Activated naive CD8-positive, alpha-beta T cell treated with anti-CD3 and anti-CD28 coated beads for 36 hours (primary cell): ENCODE measurements around the gene SLC44A1. TPM values are rescaled to one million over a fixed set of nuclear protein-coding genes. Genes with fewer than 3 reads are reported as not detected.
A peak's percentile ranks its signal among the peaks of the same experiment; 100 is the strongest.

Experiments
- DNase-seq: peaks from one replicate; pipeline ENCODE4 v3.0.0; 2021
- H3K27ac Mint-ChIP-seq: one replicate; pipeline ENCODE4 v1.8.0; 2022; ENCODE audit warnings: mild to moderate bottlenecking, moderate library complexity, mixed read lengths
- H3K27me3 Mint-ChIP-seq: one replicate; pipeline ENCODE4 v1.8.0; 2022; ENCODE audit warnings: mild to moderate bottlenecking, mixed read lengths
- H3K36me3 Mint-ChIP-seq: one replicate; pipeline ENCODE4 v1.8.0; 2021; ENCODE audit warnings: mild to moderate bottlenecking, mixed read lengths
- H3K4me1 Mint-ChIP-seq: one replicate; pipeline ENCODE4 v1.8.0; 2021; ENCODE audit warnings: mixed read lengths
- H3K4me3 Mint-ChIP-seq: one replicate; pipeline ENCODE4 v1.8.0; 2022; ENCODE audit warnings: mild to moderate bottlenecking, moderate library complexity, mixed read lengths
- H3K9me3 Mint-ChIP-seq: one replicate; pipeline ENCODE4 v1.8.0; 2022; ENCODE audit warnings: mixed read lengths
- total RNA-seq, 2 experiments: library from RNA; stranded (reverse); gene quantifications; one replicate each; pipeline ENCODE4 v1.2.3, GENCODE V29; 2021

Gene SLC44A1
- total RNA-seq, 2 experiments from 2014 or later = 7.4 to 7.5 TPM

DNA sequence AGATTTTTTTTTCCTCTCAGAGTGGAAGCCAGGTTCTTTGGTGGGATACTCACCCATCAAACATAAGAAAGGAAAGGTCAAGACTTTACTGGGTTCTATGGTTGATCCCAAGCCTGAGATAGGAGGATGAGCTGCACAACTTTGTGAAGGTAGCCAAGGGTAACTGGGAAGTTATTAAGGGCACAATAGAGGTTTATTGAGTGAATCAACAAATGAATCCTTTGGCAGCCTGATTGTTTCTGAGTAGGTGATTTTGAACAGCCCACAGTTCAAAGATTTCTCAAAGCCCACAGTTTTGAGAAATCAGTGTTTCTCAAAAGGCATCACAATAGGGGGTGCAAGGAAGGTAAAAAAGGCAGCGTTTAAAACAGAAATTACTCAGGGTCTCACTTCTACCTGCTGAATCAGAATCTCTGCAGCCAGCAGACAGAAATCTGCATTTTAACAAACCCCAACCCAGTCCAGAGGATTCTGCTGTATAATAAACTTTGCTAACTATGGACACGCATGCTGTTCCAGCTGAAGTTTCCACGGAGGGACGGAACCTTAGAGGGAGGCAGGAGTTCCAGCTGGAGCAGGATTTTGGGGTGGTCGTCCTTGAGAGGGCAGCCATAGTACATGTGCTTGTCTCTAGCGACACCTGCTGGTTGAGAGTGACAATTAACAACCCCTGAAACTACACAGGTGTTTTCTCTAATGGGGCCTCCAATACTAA lies 170.7 kb downstream of the SLC44A1 start:
- Mint-ChIP-seq H3K27ac (no peak overlapping the region), H3K36me3 (no peaks in the 10 kb centered on the region), H3K27me3 (peaks cover 38% of the 10 kb centered on the region), H3K9me3 (peaks cover 11% of the 10 kb centered on the region), H3K4me3 (no peak overlapping the region), H3K4me1 (no peaks in the 10 kb centered on the region)
- peak; percentile 44 for DNase-seq

DNA sequence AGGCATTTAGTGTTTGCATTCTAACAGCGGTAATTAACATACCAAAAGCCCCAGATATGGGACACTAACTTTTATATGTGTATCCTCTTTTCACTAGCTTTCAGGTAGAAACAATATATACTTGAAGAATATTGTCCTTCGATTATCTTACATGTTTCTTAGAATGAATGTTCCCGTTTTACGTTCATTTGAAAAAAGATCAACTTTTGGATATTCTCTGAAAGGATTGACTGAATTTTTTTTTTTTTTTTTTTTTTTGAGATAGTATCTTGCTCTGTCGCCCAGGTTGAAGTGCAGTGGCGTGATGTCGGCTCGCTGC lies 171.2 kb downstream of the SLC44A1 start:
- H3K9me3 Mint-ChIP-seq = peaks cover 9% of the 10 kb centered on the region
- no peak for DNase-seq
- H3K36me3 Mint-ChIP-seq = no peaks in the 10 kb centered on the region
- no peaks in the 10 kb centered on the region for H3K4me1 Mint-ChIP-seq
- no peak overlapping the region for H3K27ac Mint-ChIP-seq
- H3K4me3 Mint-ChIP-seq = no peak overlapping the region
- H3K27me3 Mint-ChIP-seq = peaks cover 35% of the 10 kb centered on the region

DNA sequence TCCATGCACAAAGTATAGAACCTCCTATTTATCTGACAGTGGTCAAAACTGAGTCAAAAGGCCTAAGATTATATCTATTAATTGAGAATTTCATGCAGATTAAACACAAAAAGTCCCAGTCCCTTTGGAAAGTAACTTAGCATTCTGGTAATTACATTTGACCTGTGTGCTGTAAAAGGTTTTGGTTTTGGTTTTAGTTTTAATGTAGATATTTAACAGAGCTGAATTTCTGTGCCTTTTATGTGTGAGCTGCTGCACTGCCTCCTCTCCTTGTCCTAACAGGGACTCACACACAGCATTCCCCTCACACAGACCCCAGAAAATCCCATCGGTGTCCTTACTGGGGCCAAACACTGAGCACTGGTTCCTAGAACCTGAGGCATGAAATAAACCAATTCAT lies 172.4 kb downstream of the SLC44A1 start:
- no peak for DNase-seq
- peaks cover 2% of the 10 kb centered on the region for H3K9me3 Mint-ChIP-seq
- H3K27ac Mint-ChIP-seq = no peak overlapping the region
- H3K4me3 Mint-ChIP-seq = no peak overlapping the region
- peaks cover 26% of the 10 kb centered on the region for H3K27me3 Mint-ChIP-seq
- H3K4me1 Mint-ChIP-seq = no peaks in the 10 kb centered on the region
- no peaks in the 10 kb centered on the region for H3K36me3 Mint-ChIP-seq

DNA sequence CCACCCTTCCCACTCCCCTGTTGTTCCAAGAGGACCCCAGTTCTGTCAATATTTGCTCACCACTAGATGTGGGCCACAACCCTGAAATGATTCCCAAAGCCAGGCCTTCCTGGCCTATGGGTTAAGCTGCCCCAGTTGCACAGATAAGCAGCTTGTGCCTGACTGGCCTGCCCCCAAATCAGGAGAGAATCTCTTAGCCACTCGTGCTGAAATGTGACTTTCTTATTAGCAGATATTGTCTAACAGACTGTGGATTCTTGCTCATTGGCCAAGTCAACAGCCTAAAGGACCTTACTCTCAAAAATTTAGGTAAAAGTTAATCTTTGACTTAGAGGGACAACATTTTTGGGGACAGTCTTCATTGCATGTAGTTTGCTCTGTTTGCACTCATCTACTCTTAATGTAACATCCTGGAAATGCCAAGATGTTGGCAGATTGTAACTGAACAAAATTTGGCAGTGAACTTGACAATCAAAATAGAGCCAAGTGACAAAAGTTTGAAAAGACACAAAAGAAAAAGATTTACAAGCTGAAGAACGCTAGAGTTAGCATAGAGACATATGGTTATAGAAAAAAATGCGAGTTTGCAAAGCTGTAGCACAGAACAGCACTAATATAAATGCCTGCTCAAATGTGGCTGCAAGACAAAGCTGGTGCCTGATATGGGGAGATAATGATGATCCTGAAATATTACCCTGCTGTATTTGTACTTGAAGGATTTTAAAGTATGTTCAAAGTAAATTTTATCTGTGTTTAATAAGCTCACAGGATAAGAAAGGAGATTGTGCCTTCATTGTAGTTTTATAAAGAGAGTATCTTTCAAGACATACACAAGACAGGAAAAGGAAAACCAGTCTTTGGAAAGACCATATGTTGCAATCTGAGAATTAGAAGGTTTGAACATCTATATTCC lies 174.4 kb downstream of the SLC44A1 start:
- H3K4me1 Mint-ChIP-seq = no peaks in the 10 kb centered on the region
- no peak overlapping the region for H3K4me3 Mint-ChIP-seq
- H3K27me3 Mint-ChIP-seq = peaks cover 16% of the 10 kb centered on the region
- H3K36me3 Mint-ChIP-seq = no peaks in the 10 kb centered on the region
- no peak for DNase-seq
- H3K9me3 Mint-ChIP-seq = no peaks in the 10 kb centered on the region
- no peak overlapping the region for H3K27ac Mint-ChIP-seq

DNA sequence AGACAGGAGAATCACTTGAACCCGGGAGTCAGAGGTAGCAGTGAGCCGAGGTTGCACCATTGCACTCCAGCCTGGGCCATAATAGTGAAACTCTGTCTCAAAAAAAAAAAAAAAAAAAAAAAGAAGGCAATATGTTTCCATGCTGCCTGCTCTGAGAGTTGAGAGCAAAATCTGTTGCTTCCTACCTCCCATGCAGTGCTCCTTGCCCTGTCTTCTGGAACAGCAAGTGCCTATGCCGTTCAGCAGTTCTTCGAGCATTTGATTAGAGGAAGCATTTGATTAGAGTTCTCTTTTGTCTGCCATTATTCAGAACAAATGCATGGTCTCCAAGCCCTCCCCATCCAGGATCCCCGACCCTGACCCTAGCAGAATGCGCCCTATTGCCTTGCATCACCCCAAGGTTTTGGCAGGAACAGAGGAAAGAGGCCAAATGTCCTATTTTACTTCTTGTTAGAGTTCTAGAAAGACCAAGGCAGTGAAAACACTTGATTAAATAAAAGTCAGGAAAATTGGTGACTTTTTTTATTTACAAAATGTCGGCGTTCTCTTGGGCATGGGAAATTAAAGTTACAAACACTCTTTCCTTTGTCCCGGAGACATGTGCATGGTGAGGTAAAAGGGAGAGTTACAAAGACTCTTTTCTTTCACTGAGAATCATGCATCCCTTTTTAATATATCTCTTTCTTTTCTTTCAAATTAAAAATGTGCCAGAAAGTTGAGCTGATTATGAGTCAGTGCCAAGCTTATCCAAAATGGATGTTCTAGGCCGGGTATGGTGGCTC lies 175.6 kb downstream of the SLC44A1 start:
- H3K4me1 Mint-ChIP-seq = no peaks in the 10 kb centered on the region
- no peaks in the 10 kb centered on the region for H3K36me3 Mint-ChIP-seq
- peaks cover 8% of the 10 kb centered on the region for H3K27me3 Mint-ChIP-seq
- DNase-seq = no peak
- H3K4me3 Mint-ChIP-seq = no peak overlapping the region
- H3K9me3 Mint-ChIP-seq = no peaks in the 10 kb centered on the region
- no peak overlapping the region for H3K27ac Mint-ChIP-seq

DNA sequence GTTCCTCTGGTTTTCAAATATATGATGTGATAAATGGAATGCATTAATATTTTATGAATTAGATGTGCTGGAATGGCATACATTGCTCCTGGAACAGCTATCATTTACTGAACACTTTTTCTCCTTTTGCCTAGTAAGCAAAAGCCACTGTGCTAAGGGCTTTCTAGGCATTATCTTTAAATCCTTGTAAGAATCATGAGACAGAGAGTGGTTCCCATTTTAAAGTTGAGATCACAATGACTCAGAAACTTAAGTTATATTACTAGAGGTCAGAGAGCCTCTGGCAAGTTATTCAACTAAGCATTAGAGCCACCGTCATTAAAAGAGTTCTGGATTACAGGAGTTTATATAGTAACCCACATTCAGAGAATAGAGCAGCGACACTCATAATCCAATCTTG lies 176.7 kb downstream of the SLC44A1 start:
- H3K9me3 Mint-ChIP-seq = no peaks in the 10 kb centered on the region
- H3K27ac Mint-ChIP-seq = no peak overlapping the region
- H3K27me3 Mint-ChIP-seq = peaks cover 3% of the 10 kb centered on the region
- no peaks in the 10 kb centered on the region for H3K36me3 Mint-ChIP-seq
- DNase-seq = no peak
- no peak overlapping the region for H3K4me3 Mint-ChIP-seq
- H3K4me1 Mint-ChIP-seq = no peaks in the 10 kb centered on the region

DNA sequence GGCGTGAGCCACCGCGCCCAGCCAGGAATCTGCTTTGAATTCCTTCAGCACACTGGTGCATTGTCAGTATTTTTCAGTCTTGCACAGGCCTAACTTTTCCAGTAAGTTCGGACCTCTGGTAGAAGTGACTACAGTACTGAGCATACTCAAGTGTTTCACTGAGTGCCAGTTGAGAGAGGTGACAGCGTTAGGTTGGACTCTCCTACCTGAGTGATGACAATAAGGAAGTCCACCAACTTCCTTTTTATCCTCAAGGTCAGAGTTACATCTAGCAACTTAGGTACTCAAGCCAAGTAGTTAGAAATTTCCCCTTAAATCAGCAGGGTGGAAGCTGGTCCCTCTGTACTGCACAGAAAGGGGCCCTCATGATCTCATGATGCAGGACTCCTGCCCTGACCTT lies 177.4 kb downstream of the SLC44A1 start:
- H3K4me1 Mint-ChIP-seq = no peaks in the 10 kb centered on the region
- no peak for DNase-seq
- H3K27me3 Mint-ChIP-seq = peaks cover 3% of the 10 kb centered on the region
- no peaks in the 10 kb centered on the region for H3K36me3 Mint-ChIP-seq
- no peaks in the 10 kb centered on the region for H3K9me3 Mint-ChIP-seq
- H3K4me3 Mint-ChIP-seq = no peak overlapping the region
- H3K27ac Mint-ChIP-seq = no peak overlapping the region

DNA sequence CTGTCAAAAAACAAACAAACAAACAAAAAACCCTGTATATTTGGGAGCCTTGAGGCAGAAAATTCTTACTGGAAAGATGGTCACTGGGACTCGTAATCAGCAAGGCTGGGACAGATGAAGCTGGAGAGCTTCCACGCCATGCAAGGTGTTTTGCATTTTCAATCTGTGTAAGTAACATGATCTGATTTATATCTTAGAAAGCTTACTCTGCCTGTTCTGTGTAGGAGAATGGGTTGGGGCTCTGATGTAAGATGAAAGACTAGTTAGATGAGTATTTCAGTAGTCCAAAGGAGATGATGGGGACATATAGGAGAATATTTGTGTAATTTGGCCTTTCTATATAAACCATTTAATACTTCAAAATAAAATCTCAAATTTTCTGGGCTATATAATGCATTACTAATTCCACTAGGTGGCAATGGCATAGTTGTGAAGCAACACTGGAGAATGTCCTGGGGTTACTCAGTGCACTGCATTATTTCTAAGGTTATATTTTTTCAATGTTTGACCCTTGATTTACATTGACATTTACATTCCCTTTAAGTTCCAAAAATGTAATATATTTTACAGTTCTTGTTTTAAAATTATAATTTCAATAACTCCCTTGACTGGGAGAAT lies 181.5 kb downstream of the SLC44A1 start:
- H3K4me1 Mint-ChIP-seq = no peaks in the 10 kb centered on the region
- H3K36me3 Mint-ChIP-seq = no peaks in the 10 kb centered on the region
- H3K9me3 Mint-ChIP-seq = no peaks in the 10 kb centered on the region
- no peak overlapping the region for H3K4me3 Mint-ChIP-seq
- no peak overlapping the region for H3K27ac Mint-ChIP-seq
- peaks cover 3% of the 10 kb centered on the region for H3K27me3 Mint-ChIP-seq
- DNase-seq = no peak

DNA sequence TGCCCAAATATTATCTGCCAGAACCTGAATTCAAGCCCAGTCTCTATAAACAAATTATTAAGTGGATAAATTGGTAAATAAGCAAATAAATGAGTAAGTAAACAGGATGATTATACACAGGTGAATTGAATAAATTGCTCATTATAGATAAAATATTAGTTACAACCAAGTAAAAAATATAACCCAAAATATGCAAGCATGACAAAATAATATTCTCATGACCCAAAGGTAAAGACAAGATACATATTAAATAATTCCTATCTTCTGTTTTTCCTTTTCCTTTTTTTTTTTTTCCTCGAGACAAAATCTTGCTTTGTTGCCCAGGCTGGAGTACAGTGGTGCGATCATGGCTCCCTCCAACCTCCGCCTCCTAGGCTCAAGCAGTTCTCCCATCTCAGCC lies 182.2 kb downstream of the SLC44A1 start:
- H3K4me3 Mint-ChIP-seq = no peak overlapping the region
- H3K27ac Mint-ChIP-seq = no peak overlapping the region
- no peaks in the 10 kb centered on the region for H3K36me3 Mint-ChIP-seq
- H3K4me1 Mint-ChIP-seq = no peaks in the 10 kb centered on the region
- peaks cover 3% of the 10 kb centered on the region for H3K27me3 Mint-ChIP-seq
- no peak for DNase-seq
- no peaks in the 10 kb centered on the region for H3K9me3 Mint-ChIP-seq

DNA sequence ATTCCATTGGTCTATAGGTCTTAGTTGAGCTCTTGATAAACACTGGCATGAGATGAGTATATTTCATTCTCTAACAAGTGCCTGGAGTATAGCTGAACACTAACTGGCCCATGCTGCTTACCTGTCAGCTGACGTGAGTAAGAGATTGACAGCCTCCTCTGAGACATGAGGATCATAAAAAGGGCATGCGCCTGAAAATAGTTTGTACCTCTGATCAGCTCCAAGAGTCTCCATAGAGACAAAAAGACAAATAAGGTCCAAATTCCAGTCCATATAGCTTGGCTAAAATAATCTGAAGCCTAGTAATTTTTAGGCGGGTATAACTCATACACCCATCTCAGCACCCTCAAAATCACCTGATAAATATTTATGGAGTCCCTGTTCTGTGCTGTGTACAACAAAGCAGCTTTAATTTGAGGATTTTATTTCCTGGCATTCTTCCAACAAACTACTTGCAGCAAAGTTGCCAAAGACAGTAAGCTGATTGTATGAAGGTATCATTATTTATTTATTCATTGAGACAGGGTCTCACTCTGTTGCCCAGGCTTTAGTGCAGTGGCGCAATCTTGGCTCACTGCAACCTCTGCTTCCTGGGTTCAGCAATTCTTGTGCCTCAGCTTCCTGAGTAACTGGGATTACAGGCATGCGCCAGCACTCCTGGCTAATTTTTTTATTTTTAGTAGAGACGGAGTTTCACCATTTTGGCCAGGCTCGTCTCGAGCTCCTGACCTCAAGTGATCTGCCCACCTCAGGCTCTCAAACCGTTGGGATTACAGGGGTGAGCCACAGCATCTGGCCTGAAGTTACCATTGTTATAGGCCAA lies 187.2 kb downstream of the SLC44A1 start:
- Mint-ChIP-seq H3K36me3 (no peaks in the 10 kb centered on the region), H3K27me3 (no peaks in the 10 kb centered on the region), H3K4me3 (no peak overlapping the region), H3K27ac (no peak overlapping the region), H3K4me1 (no peaks in the 10 kb centered on the region), H3K9me3 (no peaks in the 10 kb centered on the region)
- DNase-seq = no peak

DNA sequence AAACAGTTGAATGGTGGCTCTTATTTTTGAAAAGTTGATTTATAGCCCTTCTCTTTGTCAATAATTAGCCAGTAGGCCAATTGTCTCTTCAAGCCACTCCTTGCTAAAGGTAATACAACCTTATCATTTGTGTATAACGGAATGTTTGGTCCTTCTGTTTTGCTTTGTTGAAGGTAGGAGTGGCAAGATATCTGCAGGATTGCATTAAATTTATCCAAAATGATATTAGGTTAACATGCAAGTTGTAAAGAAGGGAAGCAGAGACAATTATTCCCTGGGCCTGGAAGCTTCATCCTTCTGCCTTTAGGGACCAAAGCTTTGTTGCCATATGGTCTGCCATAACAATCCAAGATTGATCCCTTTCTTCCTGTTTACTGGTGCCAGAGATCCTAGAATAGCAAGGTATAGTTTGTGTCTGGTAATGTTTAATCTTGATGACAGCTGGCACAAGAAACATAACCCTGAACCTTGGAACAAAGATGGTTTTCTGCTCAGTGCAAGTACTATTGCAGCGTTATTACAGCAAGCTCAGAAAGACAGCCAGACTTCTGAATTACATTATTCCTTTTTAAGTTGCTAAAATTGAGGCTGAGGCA lies 187.9 kb downstream of the SLC44A1 start:
- Mint-ChIP-seq H3K27me3 (no peaks in the 10 kb centered on the region), H3K4me1 (no peaks in the 10 kb centered on the region), H3K27ac (no peak overlapping the region), H3K9me3 (no peaks in the 10 kb centered on the region), H3K36me3 (no peaks in the 10 kb centered on the region), H3K4me3 (no peak overlapping the region)
- DNase-seq = no peak

DNA sequence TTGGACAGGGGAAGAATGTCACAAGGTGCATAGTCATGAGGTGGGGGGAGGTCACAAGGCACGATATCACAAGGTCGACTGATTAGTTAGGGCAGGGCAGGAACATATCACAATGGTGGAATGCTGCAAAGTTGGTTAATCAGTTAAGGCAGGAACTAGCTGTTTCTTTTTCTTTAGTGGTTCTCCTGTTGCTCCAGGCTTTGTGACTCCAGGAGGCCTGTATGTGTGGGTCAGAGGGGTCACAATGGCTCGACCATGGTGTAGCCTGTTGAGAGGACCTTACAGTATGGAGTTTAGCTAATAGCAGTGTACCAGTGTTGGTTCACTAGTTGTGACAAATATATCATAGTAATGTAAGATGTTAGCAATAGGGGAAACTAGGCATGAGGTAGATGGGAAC lies 191.0 kb downstream of the SLC44A1 start:
- H3K4me3 Mint-ChIP-seq = no peak overlapping the region
- H3K36me3 Mint-ChIP-seq = no peaks in the 10 kb centered on the region
- H3K4me1 Mint-ChIP-seq = no peaks in the 10 kb centered on the region
- DNase-seq = no peak
- H3K27me3 Mint-ChIP-seq = no peaks in the 10 kb centered on the region
- no peak overlapping the region for H3K27ac Mint-ChIP-seq
- H3K9me3 Mint-ChIP-seq = no peaks in the 10 kb centered on the region

DNA sequence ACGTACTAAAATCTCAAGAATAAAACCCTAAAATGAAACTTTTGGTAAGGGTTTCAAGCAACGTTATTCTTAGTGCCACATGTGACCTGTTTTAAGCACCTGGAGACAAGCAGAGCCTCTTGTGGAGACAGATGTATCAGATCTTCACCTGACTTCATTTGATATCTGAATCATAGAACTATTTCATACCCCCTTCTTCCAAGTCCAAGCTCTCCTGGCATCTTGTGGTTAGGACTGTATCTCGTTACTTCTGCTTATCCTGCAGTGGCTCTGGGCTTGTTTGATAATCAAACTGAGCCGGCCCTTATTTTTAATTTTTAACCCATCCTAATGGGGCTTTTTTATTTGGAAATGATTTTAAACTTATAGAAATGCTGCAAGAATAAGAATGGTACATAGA lies 192.3 kb downstream of the SLC44A1 start:
- no peaks in the 10 kb centered on the region for H3K4me1 Mint-ChIP-seq
- no peaks in the 10 kb centered on the region for H3K36me3 Mint-ChIP-seq
- H3K27me3 Mint-ChIP-seq = no peaks in the 10 kb centered on the region
- no peak overlapping the region for H3K4me3 Mint-ChIP-seq
- no peaks in the 10 kb centered on the region for H3K9me3 Mint-ChIP-seq
- no peak for DNase-seq
- no peak overlapping the region for H3K27ac Mint-ChIP-seq

DNA sequence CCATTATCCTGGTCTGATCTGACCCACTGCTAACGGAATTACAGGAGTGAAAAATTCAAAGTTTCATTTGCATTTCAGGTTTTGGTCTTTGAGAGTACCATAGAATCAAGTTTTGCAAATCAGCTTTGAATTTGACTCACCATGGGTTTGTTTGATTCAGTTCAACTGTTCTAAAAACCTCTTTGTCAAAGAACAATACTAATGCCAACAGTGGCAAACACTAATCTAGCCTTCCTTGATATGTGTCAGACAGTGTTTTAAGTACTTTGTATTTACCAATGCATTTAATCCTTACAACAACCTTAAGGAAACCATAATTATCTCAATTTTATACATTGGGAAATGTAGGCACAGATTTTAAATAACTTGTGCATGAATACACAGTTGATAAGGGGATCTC lies 193.3 kb downstream of the SLC44A1 start:
- H3K27ac Mint-ChIP-seq = no peak overlapping the region
- no peaks in the 10 kb centered on the region for H3K36me3 Mint-ChIP-seq

More for the DNA sequence above, 193.3 kb downstream of the SLC44A1 start:
- DNase-seq = no peak
- no peak overlapping the region for H3K4me3 Mint-ChIP-seq
- no peaks in the 10 kb centered on the region for H3K4me1 Mint-ChIP-seq
- H3K27me3 Mint-ChIP-seq = no peaks in the 10 kb centered on the region
- H3K9me3 Mint-ChIP-seq = no peaks in the 10 kb centered on the region
